GM12873 (cell line): ENCODE measurements around the gene SLC8B1.

Experiments used
- CTCF ChIP-seq: IDR thresholded peaks from 2 replicates; pipeline ENCODE4 v1.5.1; 2012; ENCODE audit warnings: low read depth, mild to moderate bottlenecking, moderate library complexity, low read length, control low read depth; ENCODE audit not compliant: insufficient read depth; ENCODE audit errors: missing control alignments

The SLC8B1 gene

GRCh38 chr12:113297621-113298471 lies 37.1 kb downstream of the SLC8B1 start:
- no peak for TF ChIP-seq CTCF

GRCh38 chr12:113297214-113297587 lies 37.7 kb downstream of the SLC8B1 start:
- no peak for TF ChIP-seq CTCF

GRCh38 chr12:113296557-113297213 lies 38.2 kb downstream of the SLC8B1 start:
- no peak for TF ChIP-seq CTCF

DNA sequence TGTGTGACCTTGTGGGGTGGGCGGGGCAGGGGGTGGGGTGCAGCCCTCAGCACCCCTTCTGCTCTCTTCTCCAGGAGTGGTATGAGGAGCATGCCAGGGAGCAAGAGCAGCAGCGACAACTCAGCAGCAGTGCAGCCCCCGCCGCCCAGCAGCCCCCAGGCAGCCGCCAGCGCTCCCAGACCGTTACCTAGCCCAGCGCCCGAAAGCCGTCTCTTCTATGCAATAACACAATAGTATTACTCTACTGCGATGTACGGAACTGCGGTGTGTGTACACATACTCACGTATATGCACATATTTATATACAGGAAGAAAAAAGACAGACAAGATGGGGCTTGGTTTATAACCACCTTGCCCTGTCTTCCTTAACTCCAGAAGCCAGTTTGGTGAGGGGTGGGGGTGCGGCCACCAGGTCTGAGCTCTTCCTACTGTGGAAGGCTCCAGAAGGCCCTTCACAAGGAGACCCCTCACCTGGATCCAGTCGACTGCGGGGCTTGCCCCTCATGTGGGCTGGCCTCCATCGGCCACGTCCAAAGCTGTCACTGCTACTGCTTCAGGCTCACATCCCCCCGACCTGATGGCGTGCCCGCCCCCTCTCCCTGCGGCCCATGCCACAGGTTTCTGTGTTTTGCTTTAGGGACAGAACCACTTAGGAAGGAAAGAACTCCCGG lies 38.9 kb downstream of the SLC8B1 start:
- TF ChIP-seq CTCF, result no peak

DNA sequence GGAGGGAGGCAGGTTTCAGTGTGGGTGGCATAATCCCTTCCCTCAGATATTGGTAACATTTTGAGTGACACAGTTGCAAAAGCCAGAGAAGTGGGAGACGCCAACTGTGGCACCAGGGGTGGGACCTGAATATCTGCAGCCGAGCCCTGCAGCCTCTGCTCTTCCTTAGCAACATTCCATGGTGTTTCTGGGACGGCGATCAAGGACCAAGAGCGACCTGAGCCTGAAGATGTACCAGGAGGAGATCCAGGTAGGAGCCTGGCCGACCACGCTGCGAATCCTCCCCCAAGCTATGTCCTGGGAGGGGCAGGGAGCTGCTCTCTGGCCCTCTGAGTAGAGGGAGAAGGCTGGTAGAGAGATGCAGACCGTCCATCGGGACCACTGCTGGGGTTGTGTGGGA lies 41.8 kb downstream of the SLC8B1 start:
- TF ChIP-seq CTCF, result no peak

GRCh38 chr12:113292547-113292946 lies 42.4 kb downstream of the SLC8B1 start:
- no peak for TF ChIP-seq CTCF

DNA sequence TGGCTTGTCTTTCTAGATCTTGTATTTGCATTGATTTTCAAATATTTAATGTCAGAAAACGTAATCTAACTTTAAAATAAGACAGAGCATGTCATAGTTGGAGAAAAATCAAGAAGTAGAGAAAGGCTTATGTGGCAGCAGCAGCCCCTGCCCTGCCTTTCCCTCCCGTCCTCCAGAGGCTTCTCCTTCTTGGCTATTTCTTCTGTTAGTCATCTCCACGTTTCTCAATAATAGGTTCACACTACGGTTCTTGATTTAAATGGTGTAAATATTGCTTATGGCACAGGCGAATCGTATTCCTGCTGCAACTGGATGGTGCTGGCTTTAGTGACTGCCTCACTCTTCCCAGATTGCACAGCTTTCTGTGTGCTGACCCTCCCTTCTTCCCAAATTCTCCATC lies 42.8 kb downstream of the SLC8B1 start:
- TF ChIP-seq CTCF, result no peak
